Measurements from ENCODE around the gene COL24A1. TPM values are rescaled to one million over a fixed set of nuclear protein-coding genes. Genes with fewer than 3 reads are reported as not detected.
"Not testable (repeated sequence)": the region's sequence is repeated elsewhere in the genome, so short reads cannot be mapped to it uniquely, and the experiment has no call there.

The COL24A1 gene
- total RNA-seq, 1 experiment from 2014 or later = not detected

DNA sequence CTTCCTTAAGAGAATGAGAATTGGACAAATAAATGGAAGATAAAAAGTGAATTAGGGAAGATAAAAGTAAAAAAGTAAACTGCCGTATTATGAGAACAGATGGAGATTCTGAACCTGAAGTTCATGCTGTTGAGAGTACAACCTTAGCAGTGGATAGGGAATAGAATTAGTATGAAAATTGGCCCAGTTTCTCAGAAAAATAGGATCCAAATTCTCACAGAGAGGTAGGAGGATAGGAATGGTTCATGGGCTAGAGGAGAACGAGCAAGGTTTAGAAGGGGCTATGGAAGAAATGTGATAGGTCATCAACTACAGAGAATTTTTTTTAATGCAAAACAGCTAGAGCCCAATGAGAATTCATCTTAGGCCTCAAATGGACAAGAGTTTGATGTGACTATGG, 42.3 kb downstream of the COL24A1 start:
- CTCF ChIA-PET = interaction anchor here (1.6 kb wide), 1 partner anchor 11 kb away, joined by 7 read pairs; no protein-coding TSS in a partner anchor

DNA sequence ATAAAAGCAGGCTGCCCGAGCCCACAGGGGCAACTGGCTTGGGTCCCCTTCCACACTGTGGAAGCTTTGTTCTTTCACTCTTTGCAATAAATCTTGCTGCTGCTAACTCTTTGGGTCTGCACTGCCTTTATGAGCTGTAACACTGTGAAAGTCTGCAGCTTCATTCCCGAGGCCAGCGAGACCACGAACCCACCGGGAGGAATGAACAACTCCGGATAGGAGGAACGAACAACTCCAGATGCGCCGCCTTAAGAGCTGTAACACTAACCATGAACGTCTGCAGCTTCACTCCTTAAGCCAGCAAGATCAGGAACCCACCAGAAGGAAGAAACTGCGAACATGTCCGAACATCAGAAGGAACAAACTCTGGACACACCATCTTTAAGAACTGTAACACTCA, 45.0 kb downstream of the COL24A1 start:
- H3K27me3 Mint-ChIP-seq (ENCODE audit: insufficient read depth, unreplicated experiment); H3K4me1 Mint-ChIP-seq (ENCODE audit: insufficient read depth, unreplicated experiment); DNase-seq (ENCODE audit: unreplicated experiment); BruUV-seq (replicated peaks); POLR2A ChIA-PET; H3K9me3 Mint-ChIP-seq (ENCODE audit: unreplicated experiment); H3K27ac Mint-ChIP-seq (ENCODE audit: low read depth, unreplicated experiment); CTCF ChIA-PET; H3K4me3 Mint-ChIP-seq (ENCODE audit: unreplicated experiment); H3K36me3 Mint-ChIP-seq (ENCODE audit: insufficient read depth, unreplicated experiment); intact Hi-C loops (cut with micrococcal nuclease): not testable (repeated sequence)

More for the DNA sequence above, 42.3 kb downstream of the COL24A1 start:
- intact Hi-C loops (cut with micrococcal nuclease) = no loop called here
- no peaks in the 10 kb centered on the region for H3K4me1 Mint-ChIP-seq (ENCODE audit: insufficient read depth, unreplicated experiment)
- no peak overlapping the region for H3K27ac Mint-ChIP-seq (ENCODE audit: low read depth, unreplicated experiment)
- no peaks in the 10 kb centered on the region for H3K36me3 Mint-ChIP-seq (ENCODE audit: insufficient read depth, unreplicated experiment)
- no TSS peak for BruUV-seq (replicated peaks)
- no peak for DNase-seq (ENCODE audit: unreplicated experiment)
- TF ChIP-seq, protein P1, sequence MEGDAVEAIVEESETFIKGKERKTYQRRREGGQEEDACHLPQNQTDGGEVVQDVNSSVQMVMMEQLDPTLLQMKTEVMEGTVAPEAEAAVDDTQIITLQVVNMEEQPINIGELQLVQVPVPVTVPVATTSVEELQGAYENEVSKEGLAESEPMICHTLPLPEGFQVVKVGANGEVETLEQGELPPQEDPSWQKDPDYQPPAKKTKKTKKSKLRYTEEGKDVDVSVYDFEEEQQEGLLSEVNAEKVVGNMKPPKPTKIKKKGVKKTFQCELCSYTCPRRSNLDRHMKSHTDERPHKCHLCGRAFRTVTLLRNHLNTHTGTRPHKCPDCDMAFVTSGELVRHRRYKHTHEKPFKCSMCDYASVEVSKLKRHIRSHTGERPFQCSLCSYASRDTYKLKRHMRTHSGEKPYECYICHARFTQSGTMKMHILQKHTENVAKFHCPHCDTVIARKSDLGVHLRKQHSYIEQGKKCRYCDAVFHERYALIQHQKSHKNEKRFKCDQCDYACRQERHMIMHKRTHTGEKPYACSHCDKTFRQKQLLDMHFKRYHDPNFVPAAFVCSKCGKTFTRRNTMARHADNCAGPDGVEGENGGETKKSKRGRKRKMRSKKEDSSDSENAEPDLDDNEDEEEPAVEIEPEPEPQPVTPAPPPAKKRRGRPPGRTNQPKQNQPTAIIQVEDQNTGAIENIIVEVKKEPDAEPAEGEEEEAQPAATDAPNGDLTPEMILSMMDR (IDR thresholded peaks at IDR 0.05; ENCODE audit: unreplicated experiment) = no peak
- POLR2A ChIA-PET = no interaction called here
- H3K27me3 Mint-ChIP-seq (ENCODE audit: insufficient read depth, unreplicated experiment) = no peaks in the 10 kb centered on the region
- peaks cover 4% of the 10 kb centered on the region for H3K9me3 Mint-ChIP-seq (ENCODE audit: unreplicated experiment)
- H3K4me3 Mint-ChIP-seq (ENCODE audit: unreplicated experiment) = no peak overlapping the region

DNA sequence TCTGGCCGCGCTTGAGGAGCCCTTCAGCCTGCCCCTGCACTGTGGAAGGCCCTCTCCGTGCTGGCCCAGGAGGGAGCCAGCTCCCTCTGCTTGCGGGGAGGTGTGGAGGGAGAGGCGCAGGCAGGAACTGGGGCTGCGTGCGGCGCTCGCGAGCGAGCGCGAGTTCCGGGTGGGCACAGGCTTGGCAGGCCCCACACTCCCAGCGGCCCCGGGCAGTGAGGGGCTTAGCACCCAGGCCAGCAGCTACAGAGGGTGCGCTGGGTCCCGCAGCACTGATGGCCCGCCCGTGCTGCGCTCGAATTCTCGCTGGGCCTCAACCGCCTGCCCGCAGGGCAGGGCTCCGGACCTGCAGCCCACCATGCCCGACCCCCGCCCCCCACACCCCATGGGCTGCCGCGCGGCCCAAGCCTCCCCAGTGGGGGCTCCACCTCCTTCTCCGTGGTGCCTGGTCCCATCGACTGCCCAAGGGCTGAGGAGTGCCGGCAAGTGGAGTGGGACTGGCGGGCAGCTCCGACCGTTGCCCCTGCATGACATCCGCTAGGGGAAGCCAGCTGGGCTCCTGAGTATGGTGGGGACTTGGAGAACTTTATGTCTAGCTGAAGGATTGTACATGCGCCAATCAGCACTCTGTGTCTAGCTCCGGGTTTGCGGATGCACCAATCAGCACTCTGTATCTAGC, 46.0 kb downstream of the COL24A1 start:
- CTCF ChIA-PET = no interaction called here
- DNase-seq (ENCODE audit: unreplicated experiment) = no peak
- Mint-ChIP-seq H3K4me3 (ENCODE audit: unreplicated experiment) (no peak overlapping the region), H3K27ac (ENCODE audit: low read depth, unreplicated experiment) (no peak overlapping the region), H3K4me1 (ENCODE audit: insufficient read depth, unreplicated experiment) (no peaks in the 10 kb centered on the region), H3K36me3 (ENCODE audit: insufficient read depth, unreplicated experiment) (no peaks in the 10 kb centered on the region), H3K9me3 (ENCODE audit: unreplicated experiment) (no peaks in the 10 kb centered on the region), H3K27me3 (ENCODE audit: insufficient read depth, unreplicated experiment) (no peaks in the 10 kb centered on the region)
- POLR2A ChIA-PET = no interaction called here
- TF ChIP-seq, protein P1 (IDR thresholded peaks at IDR 0.05; ENCODE audit: unreplicated experiment) = no peak
- no TSS peak for BruUV-seq (replicated peaks)
- intact Hi-C loops (cut with micrococcal nuclease) = no loop called here

DNA sequence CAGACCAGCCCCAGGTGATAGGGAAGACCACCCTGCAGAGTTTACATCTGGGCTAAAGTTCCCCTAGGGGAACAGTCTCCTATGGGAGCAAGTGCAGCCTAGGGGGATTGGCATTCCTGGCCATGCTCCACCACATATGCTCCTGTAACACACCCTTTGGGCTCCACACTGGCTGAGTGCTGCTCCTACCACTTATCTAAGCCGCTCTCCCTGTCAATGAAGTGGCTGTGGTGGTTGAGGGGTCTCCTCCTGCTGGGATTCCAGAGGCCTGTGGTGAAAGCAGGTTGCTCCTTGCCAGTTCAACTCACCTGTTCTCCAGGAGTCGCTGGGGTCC, 51.1 kb downstream of the COL24A1 start:
- TF ChIP-seq, protein P1 (IDR thresholded peaks at IDR 0.05; ENCODE audit: unreplicated experiment) = no peak
- H3K9me3 Mint-ChIP-seq (ENCODE audit: unreplicated experiment) = no peaks in the 10 kb centered on the region
- CTCF ChIA-PET = no interaction called here

More for the DNA sequence above, 51.1 kb downstream of the COL24A1 start:
- Mint-ChIP-seq H3K4me3 (ENCODE audit: unreplicated experiment) (no peak overlapping the region), H3K27me3 (ENCODE audit: insufficient read depth, unreplicated experiment) (peaks cover 47% of the 10 kb centered on the region), H3K27ac (ENCODE audit: low read depth, unreplicated experiment) (no peak overlapping the region), H3K4me1 (ENCODE audit: insufficient read depth, unreplicated experiment) (no peaks in the 10 kb centered on the region), H3K36me3 (ENCODE audit: insufficient read depth, unreplicated experiment) (no peaks in the 10 kb centered on the region)
- no peak for DNase-seq (ENCODE audit: unreplicated experiment)
- POLR2A ChIA-PET = interaction anchor here (0.9 kb wide), 1 partner anchor 16 kb away, joined by 3 read pairs; no protein-coding TSS in a partner anchor
- intact Hi-C loops (cut with micrococcal nuclease) = no loop called here
- no TSS peak for BruUV-seq (replicated peaks)

All from MCF 10A (cell line).